SK-N-SH (cell line): ENCODE data around the gene PPP2R5E. TPM values are rescaled to one million over a fixed set of nuclear protein-coding genes. Genes with fewer than 3 reads are reported as not detected.

Experiments used
- CTCF ChIA-PET: fragments of 300-600, 350-600 bp; formaldehyde crosslinking; extraction: SDS; loops from one replicate; lab custom pipeline; 2021; lab: Yijun Ruan, JAX
- POLR2A ChIA-PET: fragments of 350-600 bp; sonication (Branson Sonifier 250); formaldehyde crosslinking; extraction: SDS; loops from one replicate; lab custom pipeline; 2020; ENCODE audit warnings: antibody characterized with exemption, inconsistent platforms; lab: Yijun Ruan, JAX
- DNase-seq: peaks from one replicate; pipeline ENCODE4 v3.0.0; 2012
- H2AFZ ChIP-seq: fragments of 200-600 bp; sonication (generic); 2 replicates; pipeline ENCODE4 v1.8.1; 2016; ENCODE audit warnings: antibody characterized with exemption, mild to moderate bottlenecking, low read depth
- H3F3A ChIP-seq: fragments of 200-600 bp; sonication (generic); replicated peaks from 2 replicates; pipeline ENCODE3; 2016; ENCODE audit warnings: antibody characterized with exemption, mild to moderate bottlenecking; ENCODE audit not compliant: insufficient read depth
- H3K27ac ChIP-seq, 2 experiments: fragments of 200-500 bp in 1 of 2; fragments of 200-600 bp in 1 of 2; sonication (Bioruptor generic) in 1 of 2; sonication (generic), shearing (Covaris generic) in 1 of 2; 2 replicates each; pipeline versions ENCODE4 v1.5.1 to v1.6.1; 2014 to 2016; ENCODE audit warnings: low read depth in 2 of 2, inconsistent platforms in 1 of 2, low read length in 1 of 2, mild to moderate bottlenecking in 1 of 2, mixed read lengths in 1 of 2
- H3K27me3 ChIP-seq: fragments of 200-600 bp; sonication (generic), shearing (Covaris generic); 2 replicates; pipeline ENCODE4 v1.6.1; 2016; ENCODE audit warnings: mixed run types; ENCODE audit not compliant: insufficient read depth
- H3K36me3 ChIP-seq, 2 experiments: fragments of 200-500 bp in 1 of 2; fragments of 200-600 bp in 1 of 2; sonication (Bioruptor generic) in 1 of 2; sonication (generic) in 1 of 2; replicated peaks in 1 of 2; 2 replicates each; pipeline versions ENCODE3 to v1.5.1; 2014 to 2016; ENCODE audit warnings: low read length in 1 of 2, mild to moderate bottlenecking in 1 of 2; ENCODE audit not compliant: insufficient read depth in 2 of 2, control insufficient read depth in 1 of 2
- H3K4me1 ChIP-seq, 2 experiments: fragments of 200-500 bp in 1 of 2; fragments of 200-600 bp in 1 of 2; sonication (Bioruptor generic) in 1 of 2; sonication (generic), shearing (Covaris generic) in 1 of 2; 2 replicates each; pipeline versions ENCODE4 v1.5.1 to v1.6.1; 2014 to 2016; ENCODE audit warnings: low read depth in 1 of 2, low read length in 1 of 2, mixed run types in 1 of 2; ENCODE audit not compliant: insufficient read depth in 2 of 2, control insufficient read depth in 1 of 2
- H3K4me2 ChIP-seq: fragments of 200-600 bp; sonication (generic), shearing (Covaris generic); 2 replicates; pipeline ENCODE4 v1.6.1; 2017; ENCODE audit warnings: mixed run types
- H3K4me3 ChIP-seq, 2 experiments: fragments of 200-500 bp in 1 of 2; fragments of 200-600 bp in 1 of 2; sonication (Bioruptor generic) in 1 of 2; sonication (generic), shearing (Covaris generic) in 1 of 2; 2 replicates each; pipeline versions ENCODE4 v1.5.1 to v1.8.1; 2014 to 2016; ENCODE audit warnings: low read depth in 2 of 2, inconsistent platforms in 1 of 2, low read length in 1 of 2, mild to moderate bottlenecking in 1 of 2, mixed read lengths in 1 of 2, moderate library complexity in 1 of 2
- H3K79me2 ChIP-seq: fragments of 200-600 bp; sonication (generic); 2 replicates; pipeline ENCODE4 v1.8.1; 2017; ENCODE audit warnings: mild to moderate bottlenecking; ENCODE audit not compliant: insufficient read depth
- H3K9ac ChIP-seq: fragments of 200-600 bp; sonication (generic); 2 replicates; pipeline ENCODE4 v1.6.1; 2017; ENCODE audit warnings: mixed run types
- H3K9me2 ChIP-seq: fragments of 200-600 bp; sonication (generic); 2 replicates; pipeline ENCODE4 v1.6.1; 2017; ENCODE audit warnings: mixed run types
- H3K9me3 ChIP-seq: fragments of 200-600 bp; sonication (generic); 2 replicates; pipeline ENCODE4 v1.6.1; 2017; ENCODE audit warnings: mixed run types, mild to moderate bottlenecking, moderate library complexity
- H4K20me1 ChIP-seq: fragments of 200-600 bp; sonication (generic); 2 replicates; pipeline ENCODE4 v1.6.1; 2017; ENCODE audit warnings: mild to moderate bottlenecking, mixed run types; ENCODE audit not compliant: insufficient read depth
- CHD2 ChIP-seq: fragments of 150-350 bp; IDR thresholded peaks from 2 replicates; pipeline ENCODE4 v1.6.1; 2018; ENCODE audit warnings: low read length; ENCODE audit not compliant: partially characterized antibody
- ELF1 ChIP-seq: IDR thresholded peaks from 2 replicates; pipeline ENCODE4 v1.4.0; 2012
- EP300 ChIP-seq, 2 experiments: IDR thresholded peaks; 2 replicates each; pipeline versions ENCODE4 v1.4.0 to v1.6.1; 2012; ENCODE audit warnings: borderline replicate concordance in 1 of 2, low read depth in 1 of 2, low read length in 1 of 2
- FOXM1 ChIP-seq: IDR thresholded peaks from 2 replicates; pipeline ENCODE4 v1.4.0; 2012; ENCODE audit warnings: low read depth, mild to moderate bottlenecking
- GABPA ChIP-seq: IDR thresholded peaks from 2 replicates; pipeline ENCODE4 v1.4.0; 2012; ENCODE audit warnings: low read depth, mild to moderate bottlenecking
- GATA2 ChIP-seq: sonication (generic); formaldehyde crosslinking; IDR thresholded peaks from 2 replicates; pipeline ENCODE4 v1.5.0; 2020; ENCODE audit warnings: mild to moderate bottlenecking, missing genetic modification reagents
- IRF3 ChIP-seq: fragments of 150-350 bp; IDR thresholded peaks from 2 replicates; pipeline ENCODE4 v1.6.1; 2016; ENCODE audit warnings: mild to moderate bottlenecking, low read depth, low read length
- MEF2A ChIP-seq: IDR thresholded peaks from 2 replicates; pipeline ENCODE4 v1.4.0; 2012; ENCODE audit warnings: low read depth, borderline replicate concordance
- MXI1 ChIP-seq: IDR thresholded peaks from 2 replicates; pipeline ENCODE4 v1.6.1; 2012; ENCODE audit warnings: mild to moderate bottlenecking, low read depth, low read length, improper control_type of control experiment
- PBX3 ChIP-seq: IDR thresholded peaks from 2 replicates; pipeline ENCODE4; 2012
- POLR2AphosphoS5 ChIP-seq: IDR thresholded peaks from 2 replicates; pipeline ENCODE4 v1.6.1; 2012; ENCODE audit warnings: low read depth, low read length
- RAD21 ChIP-seq: IDR thresholded peaks from 2 replicates; pipeline ENCODE4 v1.6.1; 2012; ENCODE audit warnings: mild to moderate bottlenecking, low read length
- RCOR1 ChIP-seq: fragments of 150-350 bp; IDR thresholded peaks from 2 replicates; pipeline ENCODE4 v1.6.1; 2017; ENCODE audit warnings: antibody characterized with exemption, low read length
- RXRA ChIP-seq: IDR thresholded peaks from 2 replicates; pipeline ENCODE4 v1.4.0; 2012; ENCODE audit warnings: low read depth, mild to moderate bottlenecking, borderline replicate concordance
- SMC3 ChIP-seq: IDR thresholded peaks from 2 replicates; pipeline ENCODE4 v1.6.1; 2012; ENCODE audit warnings: low read depth, low read length, improper control_type of control experiment
- TAF1 ChIP-seq: IDR thresholded peaks from 2 replicates; pipeline ENCODE4 v1.6.1; 2012; ENCODE audit warnings: low read depth, mild to moderate bottlenecking, low read length, moderate library complexity, borderline replicate concordance
- TCF12 ChIP-seq: IDR thresholded peaks from 2 replicates; pipeline ENCODE4 v1.4.0; 2012
- TEAD4 ChIP-seq: IDR thresholded peaks from 2 replicates; pipeline ENCODE4 v1.4.0; 2012; ENCODE audit warnings: mild to moderate bottlenecking, borderline replicate concordance; ENCODE audit not compliant: insufficient read depth
- USF2 ChIP-seq: fragments of 150-350 bp; IDR thresholded peaks from 2 replicates; pipeline ENCODE4 v1.6.1; 2017; ENCODE audit warnings: antibody characterized with exemption, low read length, low read depth, borderline replicate concordance
- WGBS: methylation state at CpG from one replicate; pipeline ENCODE4 v1.1.6; 2017; ENCODE audit warnings: low lambda C conversion rate; 5-methylcytosine and 5-hydroxymethylcytosine counted together
- polyA plus RNA-seq, 3 experiments: library from polyadenylated mRNA; depleted of rRNA; stranded (reverse); fragments of >200 nt; gene quantifications; 2 replicates each; pipeline ENCODE4 v1.2.3, GENCODE V29; 2012

PPP2R5E gene
- polyA plus RNA-seq, 1 of the 3 experiments (the other 2 are of a cell fraction) = 4.4 TPM

GRCh38 chr14:63544591-63545299, 1.6 kb upstream of the PPP2R5E start (continued):
- TF ChIP-seq IRF3 = no peak
- TF ChIP-seq TEAD4 = no peak
- no peak for TF ChIP-seq POLR2AphosphoS5

- Histone ChIP-seq H3K4me1 (peaks cover 0 to 2% of the 10 kb centered on the region in 2 experiments; a peak in 1 of 4 replicates), H3K9me3 (no peaks in the 10 kb centered on the region), H3F3A (peaks cover 13% of the 10 kb centered on the region), H3K9me2 (no peaks in the 10 kb centered on the region), H4K20me1 (peaks cover 29% of the 10 kb centered on the region), H3K79me2 (peaks cover 49% of the 10 kb centered on the region), H3K4me3 (peak overlapping the region; percentile 89 to 93), H3K36me3 (peaks cover 12 to 17% of the 10 kb centered on the region in 2 experiments), H3K27ac (peak overlapping the region; percentile 76 to 89; a peak in 3 of 4 replicates), H2AFZ (peak overlapping the region; percentile 94), H3K4me2 (peak overlapping the region; percentile 90), H3K9ac (peak overlapping the region; percentile 87), H3K27me3 (no peaks in the 10 kb centered on the region)
- ChIA-PET POLR2A (interaction anchor here (0.7 to 2.0 kb wide), 5 partner anchors 30 to 182 kb away, joined by 3 to 11 read pairs (median 4); partner anchors contain the start of gene WDR89), CTCF (interaction anchor here (0.5 to 5.2 kb wide), 15 partner anchors 13 to 226 kb away, joined by 3 to 78 read pairs (median 3); partner anchors contain the start of gene WDR89)
- DNase-seq = no peak
- WGBS = 3% methylated on average over 18 of the region's 22 CpGs
- TF ChIP-seq SMC3 (peak; percentile 6; the same call in 1 of the 2 replicates), RCOR1 (no peak), TCF12 (peak; percentile 1; the same call in 1 of the 2 replicates)
These were observed 739 bp upstream of the PPP2R5E start for GRCh38 chr14:63543826-63544406.

- no peaks in the 10 kb centered on the region for H3K27me3 ChIP-seq
- DNase-seq = peak; percentile 62
- no peaks in the 10 kb centered on the region for H3K9me2 ChIP-seq
- H3K36me3 ChIP-seq = peaks cover 18 to 30% of the 10 kb centered on the region in 2 experiments
- 0% methylated on average over 30 of the region's 46 CpGs for WGBS
- peak overlapping the region; percentile 55; the same call in 1 of the 2 replicates for H2AFZ ChIP-seq
- H3K79me2 ChIP-seq = peaks cover 63% of the 10 kb centered on the region
- H3K9ac ChIP-seq = peak overlapping the region; percentile 85
- peak overlapping the region; percentile 95 for H3K4me2 ChIP-seq
- H3K9me3 ChIP-seq = no peaks in the 10 kb centered on the region
- H3F3A ChIP-seq = peaks cover 13% of the 10 kb centered on the region
- H3K27ac ChIP-seq = peak overlapping the region; percentile 83 to 86
- H3K4me3 ChIP-seq = peak overlapping the region; percentile 89 to 93
- CTCF ChIA-PET = interaction anchor here (0.8 to 5.2 kb wide), 8 partner anchors 10 to 228 kb away, joined by 3 to 78 read pairs (median 5); partner anchors contain the start of gene WDR89
- H3K4me1 ChIP-seq = peaks cover 0 to 2% of the 10 kb centered on the region in 2 experiments; a peak in 1 of 4 replicates
- peaks cover 29% of the 10 kb centered on the region for H4K20me1 ChIP-seq
- TF ChIP-seq PBX3 = no peak
- TF ChIP-seq SMC3 = no peak
- TF ChIP-seq FOXM1 = no peak
- no peak for TF ChIP-seq GABPA
- TF ChIP-seq ELF1 = no peak
- TF ChIP-seq MXI1 = peak; percentile 48; the same call in 1 of the 2 replicates
- TF ChIP-seq RCOR1 = no peak
- no peak for TF ChIP-seq CHD2
- TF ChIP-seq POLR2AphosphoS5 = no peak
- no peak for TF ChIP-seq EP300 (IDR thresholded peaks at IDR 0.05; ENCODE audit: borderline replicate concordance in 1 of 2, low read depth in 1 of 2, low read length in 1 of 2)
- TF ChIP-seq USF2 = no peak
- TF ChIP-seq TAF1 = no peak
- no peak for TF ChIP-seq TCF12
- 0 out of 2 replicates have a peak, but pooled peaks have one; percentile 6 for TF ChIP-seq RAD21
- no peak for TF ChIP-seq MEF2A
- no peak for TF ChIP-seq RXRA
- TF ChIP-seq GATA2 = peak; percentile 74
- POLR2A ChIA-PET = interaction anchor here (0.6 to 2.0 kb wide), 5 partner anchors 16 to 185 kb away, joined by 3 to 11 read pairs (median 4); partner anchors contain the start of genes SGPP1 and WDR89
These were observed 762 bp downstream of the PPP2R5E start for GRCh38 chr14:63542231-63542999.
